Daoy (cell line): ENCODE results near the gene STING1. TPM values are rescaled to one million over a fixed set of nuclear protein-coding genes. Genes with fewer than 3 reads are reported as not detected.

ENCODE experiments used
- DNase-seq: peaks from one replicate; pipeline ENCODE4 v3.0.0-alpha.2; 2015; ENCODE audit warnings: low read depth
- total RNA-seq: library from RNA; depleted of rRNA; stranded (reverse); fragments of >200 nt; shearing (Covaris generic); gene quantifications from 2 replicates; pipeline ENCODE4 v1.2.3, GENCODE V29; 2014

STING1 gene
- total RNA-seq, 1 experiment from 2014 or later, result 8.2 TPM

GRCh38 chr5:139468421-139468931, 14.1 kb downstream of the STING1 start:
- no peak for DNase-seq

- DNase-seq, result peak; percentile 23
These were observed 19.8 kb downstream of the STING1 start, which contains the start of gene ECSCR for GRCh38 chr5:139462586-139463276. ECSCR (minus strand) TSS chr5:139462743; CDS start chr5:139462670, 73 bp downstream.

GRCh38 chr5:139461698-139462097, 20.9 kb downstream of the STING1 start:
- DNase-seq, result peak; percentile 70

GRCh38 chr5:139461176-139461575, 21.4 kb downstream of the STING1 start:
- no peak for DNase-seq

- no peak for DNase-seq
These were observed 22.1 kb downstream of the STING1 start for GRCh38 chr5:139460455-139460854.

- DNase-seq, result peak; percentile 50
These were observed 23.1 kb downstream of the STING1 start for GRCh38 chr5:139459451-139459934.

GRCh38 chr5:139458580-139459407, 23.8 kb downstream of the STING1 start:
- peak; percentile 93 for DNase-seq

- DNase-seq, result no peak
These were observed 24.8 kb downstream of the STING1 start for GRCh38 chr5:139457653-139458306.

GRCh38 chr5:139457241-139457640, 25.3 kb downstream of the STING1 start:
- DNase-seq, result no peak

- DNase-seq, result no peak
These were observed 25.8 kb downstream of the STING1 start for GRCh38 chr5:139456776-139457175.

- no peak for DNase-seq
These were observed 27.8 kb downstream of the STING1 start for GRCh38 chr5:139454568-139455290.

GRCh38 chr5:139453683-139454567, 28.6 kb downstream of the STING1 start:
- no peak for DNase-seq

- DNase-seq, result no peak
These were observed 30.5 kb downstream of the STING1 start for GRCh38 chr5:139451878-139452660.

GRCh38 chr5:139451176-139451575, 31.4 kb downstream of the STING1 start:
- DNase-seq, result no peak

GRCh38 chr5:139446956-139447779, 35.4 kb downstream of the STING1 start:
- DNase-seq, result no peak

GRCh38 chr5:139445325-139446170, 37.0 kb downstream of the STING1 start:
- no peak for DNase-seq

GRCh38 chr5:139443831-139444453, 38.6 kb downstream of the STING1 start:
- peak; percentile 57 for DNase-seq
